ENCODE data around the gene COX8C.

- TF ChIP-seq ZNF274 (IDR thresholded peaks at IDR 0.05; ENCODE audit: low read depth, low read length): no peak
- TF ChIP-seq EGR1 (IDR thresholded peaks at IDR 0.05; ENCODE audit: low read depth): no peak
- no peak for TF ChIP-seq CTCF (IDR thresholded peaks at IDR 0.05 in 2 of 3, conservative IDR thresholded peaks at IDR 0.05 in 1 of 3; ENCODE audit: borderline replicate concordance in 1 of 3, insufficient read depth in 1 of 3, low read depth in 2 of 3, low read length in 2 of 3)
Observed at GRCh38 chr14:93316716-93317115, 30.3 kb upstream of the COX8C start.
